Mammary epithelial cell (primary cell): ENCODE measurements around the gene DHX34.
"Not testable (repeated sequence)": the region's sequence is repeated elsewhere in the genome, so short reads cannot be mapped to it uniquely, and the experiment has no call there.

ENCODE experiments used
- EZH2 ChIP-seq: IDR thresholded peaks from 2 replicates; pipeline ENCODE4 v1.6.1; 2012; ENCODE audit warnings: low read length, inconsistent platforms, borderline replicate concordance
- TF ChIP-seq, protein P1 (sequence below), 2 donors: IDR thresholded peaks in 1 of 2; conservative IDR thresholded peaks in 1 of 2; 2 replicates each; pipeline ENCODE4 v1.5.1; 2011 to 2012; ENCODE audit warnings: inconsistent platforms in 2 of 2, low read length in 2 of 2, mild to moderate bottlenecking in 2 of 2, control low read depth in 1 of 2, low read depth in 1 of 2; ENCODE audit not compliant: insufficient read depth in 1 of 2; ENCODE audit errors: extremely low read depth in 1 of 2

- TF ChIP-seq, protein P1, sequence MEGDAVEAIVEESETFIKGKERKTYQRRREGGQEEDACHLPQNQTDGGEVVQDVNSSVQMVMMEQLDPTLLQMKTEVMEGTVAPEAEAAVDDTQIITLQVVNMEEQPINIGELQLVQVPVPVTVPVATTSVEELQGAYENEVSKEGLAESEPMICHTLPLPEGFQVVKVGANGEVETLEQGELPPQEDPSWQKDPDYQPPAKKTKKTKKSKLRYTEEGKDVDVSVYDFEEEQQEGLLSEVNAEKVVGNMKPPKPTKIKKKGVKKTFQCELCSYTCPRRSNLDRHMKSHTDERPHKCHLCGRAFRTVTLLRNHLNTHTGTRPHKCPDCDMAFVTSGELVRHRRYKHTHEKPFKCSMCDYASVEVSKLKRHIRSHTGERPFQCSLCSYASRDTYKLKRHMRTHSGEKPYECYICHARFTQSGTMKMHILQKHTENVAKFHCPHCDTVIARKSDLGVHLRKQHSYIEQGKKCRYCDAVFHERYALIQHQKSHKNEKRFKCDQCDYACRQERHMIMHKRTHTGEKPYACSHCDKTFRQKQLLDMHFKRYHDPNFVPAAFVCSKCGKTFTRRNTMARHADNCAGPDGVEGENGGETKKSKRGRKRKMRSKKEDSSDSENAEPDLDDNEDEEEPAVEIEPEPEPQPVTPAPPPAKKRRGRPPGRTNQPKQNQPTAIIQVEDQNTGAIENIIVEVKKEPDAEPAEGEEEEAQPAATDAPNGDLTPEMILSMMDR (conservative IDR thresholded peaks at IDR 0.05 in 1 of 2, IDR thresholded peaks at IDR 0.05 in 1 of 2; ENCODE audit: extremely low read depth in 1 of 2, insufficient read depth in 1 of 2, low read depth in 1 of 2, low read length in 2 of 2) = not testable (repeated sequence)
- TF ChIP-seq EZH2 = not testable (repeated sequence)
Measured at GRCh38 chr19:47386582-47386981, 37.5 kb downstream of the DHX34 start.
